Esophagus muscularis mucosa (tissue), 4 donors: ENCODE results near the gene OTOG. TPM values are rescaled to one million over a fixed set of nuclear protein-coding genes. Genes with fewer than 3 reads are reported as not detected.
A peak's percentile ranks its signal among the peaks of the same experiment; 100 is the strongest.

Source experiments
- DNase-seq: peaks from one replicate; pipeline ENCODE4 v3.0.0-alpha.2; 2017; ENCODE audit errors: extremely low spot score
- H3K27ac ChIP-seq, 4 donors: fragments of 200-600 bp; sonication (generic); replicated peaks in 1 of 4; 1 replicate in 3 of 4; 2 replicates in 1 of 4; pipeline ENCODE4 v1.5.1; 2016 to 2019; ENCODE audit warnings: mild to moderate bottlenecking in 1 of 4
- H3K27me3 ChIP-seq, 4 donors: fragments of 200-600 bp; sonication (generic); one replicate each; pipeline versions ENCODE4 v1.5.1 to v1.6.0; 2016 to 2019
- H3K36me3 ChIP-seq, 4 donors: fragments of 200-600 bp; sonication (generic); one replicate each; pipeline ENCODE4 v1.5.1; 2016 to 2019
- H3K4me1 ChIP-seq, 4 donors: fragments of 200-600 bp; sonication (generic); one replicate each; pipeline ENCODE4 v1.5.1; 2016 to 2019
- H3K4me3 ChIP-seq, 4 donors: fragments of 200-600 bp; sonication (generic); 1 replicate in 2 of 4; 2 replicates in 2 of 4; pipeline ENCODE4 v1.5.1; 2016 to 2019; ENCODE audit warnings: mild to moderate bottlenecking in 4 of 4, moderate library complexity in 1 of 4
- H3K9me3 ChIP-seq, 4 donors: fragments of 200-600 bp; sonication (generic); 1 replicate in 3 of 4; 2 replicates in 1 of 4; pipeline ENCODE4 v1.5.1; 2016 to 2019
- CTCF ChIP-seq, 3 experiments: fragments of 200-600 bp in 2 of 3; fragments of 450-650 bp in 1 of 3; sonication (generic) in 2 of 3; IDR thresholded peaks; one replicate each; pipeline ENCODE4 v1.5.1; 2017 to 2019; ENCODE audit warnings: antibody characterized with exemption in 3 of 3, mild to moderate bottlenecking in 2 of 3, moderate library complexity in 1 of 3
- EP300 ChIP-seq: sonication (generic); formaldehyde crosslinking; IDR thresholded peaks from one replicate; pipeline ENCODE4 v1.6.1; 2017; ENCODE audit warnings: antibody characterized with exemption
- POLR2A ChIP-seq: fragments of 450-650 bp; IDR thresholded peaks from one replicate; pipeline ENCODE4 v1.6.1; 2017; ENCODE audit warnings: antibody characterized with exemption, moderate library complexity, mild to moderate bottlenecking, low read depth
- POLR2AphosphoS5 ChIP-seq, 2 donors: sonication (generic); formaldehyde crosslinking; IDR thresholded peaks; one replicate each; pipeline ENCODE4 v1.6.1; 2017; ENCODE audit warnings: antibody characterized with exemption in 2 of 2
- WGBS: methylation state at CpG from one replicate; pipeline ENCODE4 v1.1.5; 2018; 5-methylcytosine and 5-hydroxymethylcytosine counted together
- intact Hi-C: fragments of 100-400 bp; cut with DNase I; formaldehyde crosslinking; loops from one replicate; pipeline ENCODE4 v1.15.1; 2023
- total RNA-seq, 4 donors: library from RNA; depleted of rRNA; stranded (reverse); fragments of >200 nt; gene quantifications; one replicate each; pipeline versions ENCODE4 v1.1.0 to v1.2.1, GENCODE V29; 2016

Gene OTOG
- total RNA-seq, 4 donors from 2014 or later = not detected

- Histone ChIP-seq H3K4me1 (peaks cover 0 to 4% (median 1%) of the 10 kb centered on the region in 4 donors), H3K27me3 (peaks cover 0 to 9% (median 0%) of the 10 kb centered on the region in 4 donors), H3K4me3 (no peak overlapping the region), H3K27ac (no peak overlapping the region), H3K9me3 (no peaks in the 10 kb centered on the region), H3K36me3 (no peaks in the 10 kb centered on the region)
- TF ChIP-seq POLR2AphosphoS5 (IDR thresholded peaks at IDR 0.05) = no peak
- no peak for TF ChIP-seq POLR2A
- TF ChIP-seq EP300 = no peak
- no peak for TF ChIP-seq CTCF (IDR thresholded peaks at IDR 0.05)
- DNase-seq = no peak
- whole genome bisulfite sequencing = 83% methylated on average over 1 of the region's 4 CpGs
- intact Hi-C loops = loop anchor here (5.0 kb wide), 1 partner anchor 270 kb away; no protein-coding TSS in a partner anchor
These were observed 44.4 kb upstream of the OTOG start for GRCh38 chr11:17502630-17503029.

GRCh38 chr11:17504330-17505107 is 42.5 kb upstream of the OTOG start:
- Histone ChIP-seq H3K4me3 (no peak overlapping the region), H3K9me3 (no peaks in the 10 kb centered on the region), H3K27me3 (peaks cover 0 to 7% (median 0%) of the 10 kb centered on the region in 4 donors), H3K36me3 (no peaks in the 10 kb centered on the region), H3K4me1 (peaks cover 17 to 20% (median 18%) of the 10 kb centered on the region in 4 donors), H3K27ac (no peak overlapping the region)
- 33% methylated on average over 9 of the region's 9 CpGs for WGBS
- TF ChIP-seq EP300 (no peak), CTCF (IDR thresholded peaks at IDR 0.05) (peak; percentile 90 to 93 (median 92)), POLR2A (no peak), POLR2AphosphoS5 (IDR thresholded peaks at IDR 0.05) (peak; percentile 32 to 38)
- intact Hi-C loops = loop anchor here (1.0 to 5.0 kb wide), 2 partner anchors 120 to 272 kb away; no protein-coding TSS in a partner anchor
- DNase-seq = no peak

GRCh38 chr11:17505146-17505545 is 41.9 kb upstream of the OTOG start:
- TF ChIP-seq POLR2AphosphoS5 (IDR thresholded peaks at IDR 0.05) = no peak
- TF ChIP-seq EP300 = no peak
- TF ChIP-seq POLR2A = no peak
- no peak for TF ChIP-seq CTCF (IDR thresholded peaks at IDR 0.05)
- Histone ChIP-seq H3K4me1 (peaks cover 17 to 20% (median 18%) of the 10 kb centered on the region in 4 donors), H3K4me3 (no peak overlapping the region), H3K27me3 (peaks cover 0 to 1% (median 0%) of the 10 kb centered on the region in 4 donors), H3K9me3 (no peaks in the 10 kb centered on the region), H3K36me3 (no peaks in the 10 kb centered on the region), H3K27ac (no peak overlapping the region)
- DNase-seq = no peak
- WGBS = 84% methylated on average over 4 of the region's 4 CpGs
- intact Hi-C loops = no loop called here

GRCh38 chr11:17506314-17506713 is 40.7 kb upstream of the OTOG start:
- Histone ChIP-seq H3K27me3 (no peaks in the 10 kb centered on the region), H3K4me1 (peaks cover 17 to 20% (median 18%) of the 10 kb centered on the region in 4 donors), H3K9me3 (no peaks in the 10 kb centered on the region), H3K27ac (no peak overlapping the region), H3K4me3 (no peak overlapping the region), H3K36me3 (no peaks in the 10 kb centered on the region)
- intact Hi-C loops = no loop called here
- TF ChIP-seq CTCF (IDR thresholded peaks at IDR 0.05) (no peak), POLR2A (no peak), POLR2AphosphoS5 (IDR thresholded peaks at IDR 0.05) (no peak), EP300 (no peak)
- DNase-seq = no peak
- 92% methylated on average over 6 of the region's 6 CpGs for WGBS
